GM23338 (cell line): ENCODE measurements around the gene CLEC11A.

Experiments
- CTCF ChIP-seq, 2 experiments: fragments of 200-600 bp in 1 of 2; sonication (generic) in 1 of 2; conservative IDR thresholded peaks; 2 replicates each; pipeline versions ENCODE4 v1.5.1 to v1.6.1; 2016 to 2017; ENCODE audit warnings: antibody characterized with exemption in 2 of 2, low read depth in 2 of 2, mild to moderate bottlenecking in 2 of 2, moderate library complexity in 1 of 2
- EZH2 ChIP-seq: fragments of 200-600 bp; sonication (generic); IDR thresholded peaks from one replicate; pipeline ENCODE4 v1.8.0; 2017; ENCODE audit warnings: antibody characterized with exemption, mild to moderate bottlenecking, low read depth; ENCODE audit not compliant: unreplicated experiment
- EZH2phosphoT487 ChIP-seq: fragments of 200-600 bp; sonication (generic); IDR thresholded peaks from one replicate; pipeline ENCODE4 v1.8.1; 2018; ENCODE audit warnings: antibody characterized with exemption; ENCODE audit not compliant: unreplicated experiment
- POLR2AphosphoS5 ChIP-seq: IDR thresholded peaks from 2 replicates; pipeline ENCODE4 v1.6.1; 2016; ENCODE audit warnings: antibody characterized with exemption, low read depth

- TF ChIP-seq POLR2AphosphoS5 (no peak), CTCF (conservative IDR thresholded peaks at IDR 0.05; ENCODE audit: low read depth in 2 of 2) (no peak), EZH2 (no peak), EZH2phosphoT487 (no peak)
Measured at GRCh38 chr19:50710612-50711011, 12.6 kb upstream of the CLEC11A start.
